COR-L47 (cell line): ENCODE results near the gene RRBP1.

Experiments used
- DNase-seq: peaks from one replicate; lab custom pipeline; 2025; lab: John Stamatoyannopoulos, UW

Gene RRBP1

GRCh38 chr20:17648791-17649730 lies 33.0 kb downstream of the RRBP1 start:
- DNase-seq: peak; percentile 44

GRCh38 chr20:17648315-17648646 lies 33.8 kb downstream of the RRBP1 start:
- DNase-seq: no peak

GRCh38 chr20:17647391-17648314 lies 34.4 kb downstream of the RRBP1 start:
- no peak for DNase-seq

- DNase-seq: no peak
Measured at GRCh38 chr20:17646961-17647301, 35.1 kb downstream of the RRBP1 start.

- no peak for DNase-seq
Measured at GRCh38 chr20:17646209-17646960, 35.7 kb downstream of the RRBP1 start.

- DNase-seq: no peak
Measured at GRCh38 chr20:17645546-17646208, 36.4 kb downstream of the RRBP1 start.

GRCh38 chr20:17645010-17645409 lies 37.0 kb downstream of the RRBP1 start:
- no peak for DNase-seq

GRCh38 chr20:17644451-17644850 lies 37.6 kb downstream of the RRBP1 start:
- no peak for DNase-seq

- no peak for DNase-seq
Measured at GRCh38 chr20:17643531-17644188, 38.4 kb downstream of the RRBP1 start.

- no peak for DNase-seq
Measured at GRCh38 chr20:17642404-17643269, 39.4 kb downstream of the RRBP1 start.

- no peak for DNase-seq
Measured at GRCh38 chr20:17641993-17642392, 40.0 kb downstream of the RRBP1 start.

- no peak for DNase-seq
Measured at GRCh38 chr20:17641520-17641964, 40.5 kb downstream of the RRBP1 start.

- DNase-seq: no peak
Measured at GRCh38 chr20:17640875-17641378, 41.1 kb downstream of the RRBP1 start.

- no peak for DNase-seq
Measured at GRCh38 chr20:17640146-17640874, 41.7 kb downstream of the RRBP1 start.

GRCh38 chr20:17638835-17639407 lies 43.1 kb downstream of the RRBP1 start:
- DNase-seq: no peak

GRCh38 chr20:17637985-17638640 lies 43.9 kb downstream of the RRBP1 start:
- no peak for DNase-seq

- DNase-seq: no peak
Measured at GRCh38 chr20:17637413-17637780, 44.6 kb downstream of the RRBP1 start.
